ENCODE results near the gene CNIH2. TPM values are rescaled to one million over a fixed set of nuclear protein-coding genes. Genes with fewer than 3 reads are reported as not detected.
A peak's percentile ranks its signal among the peaks of the same experiment; 100 is the strongest.

CNIH2 gene
- total RNA-seq, 1 donor from 2014 or later, result 0.22 TPM

- intact Hi-C loops (cut with DNase I), result no loop called here
- no peak for DNase-seq (ENCODE audit: low spot score)
These were observed 43.6 kb downstream of the CNIH2 start for GRCh38 chr11:66321606-66322005.

DNA sequence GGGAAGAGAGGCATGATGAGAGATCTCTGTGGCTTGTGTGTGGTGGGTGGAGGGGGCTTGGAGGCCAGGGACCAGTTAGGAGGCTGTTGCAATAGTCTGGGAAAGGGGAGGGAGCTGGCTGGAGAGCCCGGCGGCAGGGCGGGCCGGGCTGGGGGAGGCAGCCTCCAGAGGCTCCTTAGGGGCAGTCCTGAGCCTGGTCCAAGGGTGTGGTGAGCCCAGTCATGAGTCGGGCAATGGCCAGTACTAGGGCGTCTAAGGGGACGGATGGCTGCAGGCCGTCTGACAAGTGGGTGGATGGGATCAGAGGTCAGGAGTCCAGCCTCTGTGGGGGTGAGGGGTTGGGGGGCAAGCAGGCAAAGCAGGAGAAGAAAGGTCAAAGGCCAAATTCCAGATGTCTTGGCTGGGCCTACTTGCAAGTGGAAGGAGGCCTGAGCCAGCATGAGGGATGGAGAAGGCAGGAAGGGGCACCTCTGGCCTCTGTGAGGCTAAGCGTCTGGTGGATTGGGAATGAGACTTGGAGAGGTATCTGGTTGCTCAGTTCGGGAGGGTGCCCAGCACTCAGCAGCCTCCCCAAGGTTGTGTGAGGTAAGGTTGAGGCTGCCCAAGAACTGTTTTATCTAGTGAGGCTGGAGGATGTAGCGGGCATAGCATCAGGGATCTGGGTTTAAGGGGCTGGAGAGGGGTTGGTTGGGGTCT, 44.9 kb downstream of the CNIH2 start:
- intact Hi-C loops (cut with DNase I), result no loop called here

GRCh38 chr11:66323684-66324083, 45.7 kb downstream of the CNIH2 start:
- no peak for DNase-seq (ENCODE audit: low spot score)
- intact Hi-C loops (cut with DNase I), result no loop called here

More for the DNA sequence above, 44.9 kb downstream of the CNIH2 start:
- DNase-seq (ENCODE audit: low spot score), result no peak

- intact Hi-C loops (cut with DNase I), result no loop called here
- no peak for DNase-seq (ENCODE audit: low spot score)
These were observed 46.7 kb downstream of the CNIH2 start for GRCh38 chr11:66324664-66325063.

- intact Hi-C loops (cut with DNase I), result no loop called here
- DNase-seq (ENCODE audit: low spot score), result no peak
These were observed 47.3 kb downstream of the CNIH2 start for GRCh38 chr11:66325263-66325671.

GRCh38 chr11:66326261-66327111, 48.5 kb downstream of the CNIH2 start:
- DNase-seq (ENCODE audit: low spot score), result peak; percentile 90
- intact Hi-C loops (cut with DNase I), result no loop called here

DNA sequence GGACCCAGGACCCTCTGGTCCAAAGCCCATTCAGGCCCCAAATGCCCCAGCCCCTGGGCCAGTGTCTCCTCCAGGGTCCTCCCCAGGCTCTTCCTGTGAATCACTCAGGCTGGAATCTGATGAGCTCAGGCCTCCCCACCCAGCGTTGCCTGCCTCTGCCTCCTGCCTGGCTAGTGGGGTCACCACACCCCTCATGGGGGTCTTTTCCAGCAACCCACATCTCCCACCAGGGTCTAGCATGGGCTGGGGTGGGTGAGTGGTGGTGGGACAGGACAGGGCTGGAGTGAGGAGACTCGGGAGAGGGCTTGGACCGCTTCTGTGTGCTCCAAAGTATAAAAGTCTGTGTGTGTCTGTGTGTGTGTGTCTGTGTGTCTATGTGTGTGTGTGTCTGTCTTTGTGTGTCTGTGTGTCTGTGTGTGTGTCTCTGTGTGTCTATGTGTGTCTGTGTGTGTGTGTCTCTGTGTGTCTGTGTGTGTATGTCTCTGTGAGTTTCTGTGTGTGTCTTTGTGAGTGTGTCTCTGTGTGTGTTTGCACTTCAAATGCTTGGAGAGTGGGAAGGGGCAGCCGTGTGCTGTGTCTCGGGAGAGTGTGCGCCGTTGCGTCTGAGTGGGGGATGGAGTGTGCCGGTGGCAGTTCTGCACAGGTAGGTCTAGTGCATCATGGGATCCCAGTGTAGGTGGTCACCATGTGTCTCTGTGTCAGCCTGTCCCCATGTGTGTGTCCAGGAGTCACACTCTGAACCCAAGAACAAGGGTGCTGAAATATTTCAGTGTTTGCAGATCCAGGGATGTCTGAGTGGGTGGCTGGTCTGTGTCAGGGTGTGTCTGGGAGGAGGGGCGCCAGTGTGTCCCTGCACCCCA, 49.4 kb downstream of the CNIH2 start:
- intact Hi-C loops (cut with DNase I), result loop anchor here (1.0 kb wide), 1 partner anchor 15 kb away; no protein-coding TSS in a partner anchor
- no peak for DNase-seq (ENCODE audit: low spot score)

GRCh38 chr11:66328031-66328301, 50.0 kb downstream of the CNIH2 start:
- no peak for DNase-seq (ENCODE audit: low spot score)
- intact Hi-C loops (cut with DNase I), result loop anchor here (1.0 kb wide), 1 partner anchor 16 kb away; no protein-coding TSS in a partner anchor

DNA sequence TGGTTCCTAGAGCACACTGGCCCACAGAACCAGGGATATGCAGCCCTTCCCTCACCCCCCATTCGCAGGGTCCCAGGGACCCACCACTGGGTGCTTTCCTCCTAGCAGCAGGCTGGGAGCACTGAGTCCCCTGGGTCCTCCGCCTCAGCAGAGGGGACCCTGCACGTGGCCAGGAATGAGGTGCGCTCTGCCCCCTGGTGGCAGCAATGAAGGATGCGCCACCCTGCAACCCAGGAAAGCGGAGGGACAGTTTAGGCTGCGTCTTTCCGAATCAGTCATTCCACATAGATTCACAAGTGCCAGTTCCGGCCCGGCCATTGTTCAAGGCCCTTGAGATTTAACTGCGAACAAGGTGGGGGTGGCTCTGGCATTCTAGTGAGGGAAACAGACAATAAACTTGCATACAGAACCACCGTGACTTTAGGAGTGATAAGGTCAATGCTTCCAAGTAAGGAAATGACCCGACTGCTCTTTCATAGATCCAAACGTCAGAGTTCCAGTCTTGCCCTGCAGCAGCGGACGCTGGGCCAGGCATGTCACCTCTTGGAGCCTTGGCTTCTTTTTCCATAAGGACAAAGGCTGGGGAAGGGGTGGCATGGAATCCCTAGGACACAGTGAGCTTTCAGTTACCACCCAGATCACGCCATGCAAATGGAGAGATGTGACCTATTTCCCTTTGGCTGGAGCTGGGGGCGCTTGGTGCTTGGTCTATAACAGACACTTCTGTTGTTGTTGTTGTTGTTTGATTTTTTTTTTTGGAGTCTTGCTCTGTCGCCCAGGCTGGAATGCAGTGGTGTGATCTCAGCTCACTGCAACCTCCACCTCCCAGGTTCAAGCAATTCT, 50.5 kb downstream of the CNIH2 start:
- intact Hi-C loops (cut with DNase I), result loop anchor here (1.0 kb wide), 1 partner anchor 16 kb away; no protein-coding TSS in a partner anchor
- peak; percentile 88 for DNase-seq (ENCODE audit: low spot score)

DNA sequence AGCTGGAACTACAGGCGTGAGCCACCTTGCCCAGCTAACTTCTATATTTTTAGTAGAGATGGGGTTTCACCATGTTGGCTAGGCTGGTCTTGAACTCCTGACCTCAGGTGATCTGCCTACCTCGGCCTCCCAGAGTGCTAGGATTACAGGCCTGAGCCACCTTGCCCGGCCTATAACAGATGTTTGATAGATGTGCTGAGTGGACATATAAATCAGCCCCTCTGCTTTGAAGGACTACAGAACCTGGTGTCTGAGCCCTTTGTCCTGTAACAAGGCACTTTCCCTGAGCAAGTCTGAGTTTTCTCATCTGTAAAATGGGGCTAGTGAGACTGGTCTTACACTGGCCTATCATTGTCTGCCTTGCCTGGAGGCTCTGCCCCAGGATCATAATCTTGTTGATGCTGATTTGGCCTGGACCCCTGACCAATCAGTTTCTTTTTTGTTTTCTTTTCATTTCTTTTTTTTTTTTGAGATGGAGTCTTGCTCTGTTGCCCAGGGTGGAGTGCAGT, 51.2 kb downstream of the CNIH2 start:
- intact Hi-C loops (cut with DNase I), result no loop called here

DNA sequence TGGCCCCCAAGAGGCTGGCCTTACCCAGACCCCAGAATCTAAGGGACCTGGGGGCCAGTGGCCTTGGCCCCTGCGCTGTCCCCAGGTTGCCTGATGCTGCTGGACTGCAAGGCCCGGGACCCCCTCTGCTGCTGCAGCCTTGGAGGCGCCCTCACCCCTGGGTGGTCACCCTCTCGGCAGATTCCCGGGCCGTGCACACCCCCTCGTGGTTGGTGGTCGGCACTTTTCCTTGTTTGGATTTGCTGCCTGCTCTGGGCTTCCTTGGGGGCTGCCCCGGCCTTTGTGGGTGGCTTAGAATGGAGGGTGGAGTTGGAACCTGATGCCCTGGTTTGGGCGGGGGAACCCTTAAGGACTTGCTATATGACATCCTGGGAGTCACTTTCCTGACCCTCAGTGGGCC, 53.0 kb downstream of the CNIH2 start:
- intact Hi-C loops (cut with DNase I), result no loop called here
- DNase-seq (ENCODE audit: low spot score), result no peak

More for the DNA sequence above, 51.2 kb downstream of the CNIH2 start:
- no peak for DNase-seq (ENCODE audit: low spot score)

DNA sequence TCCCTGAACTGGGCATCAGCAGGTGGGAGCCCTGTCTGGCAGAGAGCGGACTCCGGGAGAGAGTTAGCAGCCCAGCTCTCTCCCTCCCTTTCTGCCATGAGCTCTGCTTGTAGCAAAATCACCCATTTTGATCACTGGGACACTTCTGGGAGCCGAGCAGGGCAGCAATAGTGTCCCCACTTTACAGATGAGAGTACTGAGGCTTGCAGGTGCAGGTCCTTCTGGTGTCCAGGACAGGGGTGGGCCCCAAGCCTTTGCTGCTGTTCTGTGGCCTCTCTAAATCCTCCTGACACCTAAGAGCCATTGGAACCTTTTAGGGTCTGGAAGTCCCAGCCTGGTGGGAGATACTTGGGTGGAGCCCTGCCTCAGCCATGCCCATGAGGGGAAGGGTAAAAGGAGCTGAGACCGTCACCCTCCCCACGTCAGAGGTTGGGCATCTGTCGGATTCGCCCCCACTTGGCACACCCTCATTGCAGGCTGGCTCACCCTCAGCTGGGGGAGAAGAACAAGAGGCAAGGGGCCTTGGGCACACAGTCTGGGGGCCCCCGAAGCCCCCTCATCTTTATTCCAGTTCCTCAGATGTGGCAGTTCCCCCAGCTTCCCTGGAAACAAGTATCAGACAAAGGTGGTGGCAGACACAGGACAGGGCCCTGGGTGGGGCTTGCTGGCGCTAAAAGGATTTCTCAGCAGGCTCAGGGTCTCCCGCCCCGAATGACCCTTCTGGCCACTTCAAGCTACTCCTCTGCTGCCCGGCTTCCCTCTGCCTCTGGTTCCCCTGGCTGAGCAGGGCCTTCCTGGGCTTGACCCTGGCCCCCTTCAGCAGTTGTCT, 53.8 kb downstream of the CNIH2 start:
- no peak for DNase-seq (ENCODE audit: low spot score)
- intact Hi-C loops (cut with DNase I), result no loop called here

- no peak for DNase-seq (ENCODE audit: low spot score)
- intact Hi-C loops (cut with DNase I), result no loop called here
These were observed 54.6 kb downstream of the CNIH2 start for GRCh38 chr11:66332371-66333219.

- intact Hi-C loops (cut with DNase I), result no loop called here
- no peak for DNase-seq (ENCODE audit: low spot score)
These were observed 55.4 kb downstream of the CNIH2 start for GRCh38 chr11:66333220-66333877.
